Measurements from ENCODE around the gene IL4I1. TPM values are rescaled to one million over a fixed set of nuclear protein-coding genes. Genes with fewer than 3 reads are reported as not detected.

IL4I1 gene
- total and polyA plus RNA-seq, 12 donors: 0.26 to 26.9 (median 0.57) TPM; not detected in 3

- peak overlapping the region; percentile 41 to 73 (median 60) for H3K4me3 ChIP-seq
- H3K27me3 ChIP-seq: no peaks in the 10 kb centered on the region
- TF ChIP-seq CTCF (IDR thresholded peaks at IDR 0.05): peak in 3 of 9 donors; percentile 14 to 24 (median 16)
- no peaks in the 10 kb centered on the region for H3K9me3 ChIP-seq
- H3K27ac ChIP-seq: peak overlapping the region; percentile 88 to 98 (median 94)
- peak; percentile 96 to 98 for DNase-seq
- H3K36me3 ChIP-seq: peaks cover 0 to 28% (median 4%) of the 10 kb centered on the region in 9 donors
- intact Hi-C loops (cut with DNase I): loop anchor here in 5 of 10 donors (2.0 to 10.0 kb wide), 4 partner anchors 51 to 355 kb away; partner anchors contain the start of genes MED25 (in 5 of the 5), FCGRT (in 1 of the 5) and PRMT1 (in 1 of the 5)
- ATAC-seq: peak; percentile 77 to 91 (median 84)
- H3K4me1 ChIP-seq: peaks cover 20 to 61% (median 49%) of the 10 kb centered on the region in 9 donors
- 1% methylated on average over 67 of the region's 67 CpGs for WGBS, 2 donors
These were observed 27.0 kb downstream of the IL4I1 start for GRCh38 chr19:49869484-49870308.

- DNase-seq (peak in 1 of 2 donors; percentile 91), ATAC-seq (peak; percentile 1 to 28 (median 15))
- H3K36me3 ChIP-seq: peaks cover 0 to 28% (median 4%) of the 10 kb centered on the region in 9 donors
- H3K4me3 ChIP-seq: peak overlapping the region in 9 of 10 donors; percentile 4 to 73 (median 58)
- no peaks in the 10 kb centered on the region for H3K9me3 ChIP-seq
- H3K27me3 ChIP-seq: no peaks in the 10 kb centered on the region
- no peak for TF ChIP-seq CTCF (IDR thresholded peaks at IDR 0.05)
- peaks cover 20 to 55% (median 48%) of the 10 kb centered on the region in 9 donors for H3K4me1 ChIP-seq
- WGBS, 2 donors: 2% methylated on average over 15 of the region's 15 CpGs
- peak overlapping the region; percentile 46 to 96 (median 88) for H3K27ac ChIP-seq
- intact Hi-C loops (cut with DNase I): loop anchor here in 5 of 10 donors (2.0 to 10.0 kb wide), 4 partner anchors 50 to 354 kb away; partner anchors contain the start of genes MED25 (in 5 of the 5), FCGRT (in 1 of the 5) and PRMT1 (in 1 of the 5)
These were observed 27.6 kb downstream of the IL4I1 start for GRCh38 chr19:49869009-49869483.

GRCh38 chr19:49866933-49867782 lies 29.5 kb downstream of the IL4I1 start, which contains the start of gene PNKP:
Gene PNKP (minus strand): TSS chr19:49867576. CDS start chr19:49867204, 372 bp downstream.
- Histone ChIP-seq H3K36me3 (peaks cover 0 to 44% (median 7%) of the 10 kb centered on the region in 9 donors), H3K27ac (peak within 1 kb of the TSS; percentile 55 to 96 (median 90)), H3K4me3 (peak within 1 kb of the TSS; percentile 58 to 86 (median 72)), H3K9me3 (no peaks in the 10 kb centered on the region), H3K4me1 (peaks cover 20 to 54% (median 48%) of the 10 kb centered on the region in 9 donors), H3K27me3 (no peaks in the 10 kb centered on the region)
- TF ChIP-seq CTCF (IDR thresholded peaks at IDR 0.05): no peak
- peak; percentile 87 to 91 for DNase-seq
- ATAC-seq: peak; percentile 62 to 76 (median 68)
- intact Hi-C loops (cut with DNase I): loop anchor here in 5 of 10 donors (5.0 to 10.0 kb wide), 3 partner anchors 50 to 352 kb away; partner anchors contain the start of genes MED25 (in 4 of the 5), FCGRT (in 1 of the 5) and PRMT1 (in 1 of the 5)
- 0% methylated on average over 65 of the region's 65 CpGs for WGBS, 2 donors

Data from heart right ventricle (tissue), 16 donors.